MM.1S (cell line): Measurements from ENCODE around the gene AKR1C1.

Experiments
- DNase-seq: peaks from one replicate; pipeline ENCODE4 v3.0.0-alpha.2; 2015
- H2AFZ ChIP-seq: fragments of 300-600 bp; sonication (generic); 2 replicates; pipeline ENCODE4 v1.6.0; 2016; ENCODE audit warnings: antibody characterized with exemption, low read length
- H3F3A ChIP-seq: fragments of 300-600 bp; sonication (generic); 2 replicates; pipeline ENCODE4 v1.6.1; 2016; ENCODE audit warnings: mild to moderate bottlenecking, antibody characterized with exemption, low read length, moderate library complexity, mixed read lengths; ENCODE audit not compliant: insufficient read depth
- H3K27ac ChIP-seq: fragments of 300-600 bp; sonication (generic); 2 replicates; pipeline ENCODE4 v1.5.1; 2016; ENCODE audit warnings: mild to moderate bottlenecking, low read length
- H3K27me3 ChIP-seq: fragments of 300-600 bp; sonication (generic); replicated peaks from 2 replicates; pipeline ENCODE4 v1.6.0; 2016; ENCODE audit warnings: low read length; ENCODE audit not compliant: insufficient read depth
- H3K36me3 ChIP-seq: fragments of 300-600 bp; sonication (generic); replicated peaks from 2 replicates; pipeline ENCODE4 v1.6.1; 2016; ENCODE audit warnings: mild to moderate bottlenecking, low read length, mixed read lengths; ENCODE audit not compliant: insufficient read depth
- H3K4me1 ChIP-seq: fragments of 300-600 bp; sonication (generic); 2 replicates; pipeline ENCODE4 v1.6.1; 2016; ENCODE audit warnings: low read length, mixed read lengths
- H3K4me2 ChIP-seq: fragments of 300-600 bp; sonication (generic); 2 replicates; pipeline ENCODE4 v1.6.0; 2016; ENCODE audit warnings: low read depth, low read length
- H3K4me3 ChIP-seq: fragments of 300-600 bp; sonication (generic); 2 replicates; pipeline ENCODE4 v1.5.1; 2016; ENCODE audit warnings: low read length, mixed read lengths
- H3K79me2 ChIP-seq: fragments of 300-600 bp; sonication (generic); 2 replicates; pipeline ENCODE4 v1.6.1; 2016; ENCODE audit warnings: mixed run types, low read length, mixed read lengths
- H3K9ac ChIP-seq: fragments of 300-600 bp; sonication (generic); 2 replicates; pipeline ENCODE4 v1.6.1; 2016; ENCODE audit warnings: low read length, mixed read lengths
- H3K9me2 ChIP-seq: fragments of 300-600 bp; sonication (generic); replicated peaks from 2 replicates; pipeline ENCODE4 v1.6.1; 2016; ENCODE audit warnings: mild to moderate bottlenecking, low read length, mixed read lengths; ENCODE audit not compliant: insufficient read depth
- H3K9me3 ChIP-seq: fragments of 300-600 bp; sonication (generic); replicated peaks from 2 replicates; pipeline ENCODE4 v1.6.1; 2016; ENCODE audit warnings: mild to moderate bottlenecking, low read length, mixed read lengths; ENCODE audit not compliant: insufficient read depth
- H4K20me1 ChIP-seq: fragments of 300-600 bp; sonication (generic); 2 replicates; pipeline ENCODE4 v1.6.1; 2016; ENCODE audit warnings: mild to moderate bottlenecking, low read length, moderate library complexity, mixed read lengths; ENCODE audit not compliant: insufficient read depth
- EZH2 ChIP-seq: fragments of 300-600 bp; sonication (generic); optimal IDR thresholded peaks from 2 replicates; pipeline ENCODE3; 2017; ENCODE audit warnings: low read depth, mild to moderate bottlenecking, antibody characterized with exemption, low read length, mixed read lengths
- EZH2phosphoT487 ChIP-seq: fragments of 300-600 bp; sonication (generic); IDR thresholded peaks from 2 replicates; pipeline ENCODE4 v1.6.1; 2018; ENCODE audit warnings: antibody characterized with exemption, low read length
- TF ChIP-seq, protein P1 (sequence below): fragments of 300-600 bp; sonication (generic); IDR thresholded peaks from 2 replicates; pipeline ENCODE4 v1.5.1; 2016; ENCODE audit warnings: antibody characterized with exemption, low read length, mixed read lengths

The AKR1C1 gene

DNA sequence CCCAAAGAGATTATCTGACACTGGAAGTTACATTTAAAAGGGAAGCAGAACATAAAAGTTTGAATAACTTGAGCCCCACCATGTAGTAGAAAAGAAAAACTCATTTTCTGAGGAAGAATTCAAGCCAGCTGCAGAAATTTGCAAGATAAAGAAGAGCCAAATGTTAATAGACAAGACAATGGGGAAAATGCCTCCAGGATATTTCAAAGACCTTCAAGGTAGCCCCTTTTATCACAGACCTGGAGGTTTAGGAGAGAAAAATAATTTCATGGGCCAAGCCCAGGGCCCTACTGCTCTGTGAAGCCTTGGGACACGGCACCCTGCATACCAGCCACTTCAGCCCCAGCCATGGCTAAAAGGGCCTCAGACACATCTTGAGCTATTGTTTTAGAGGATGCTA is 18.4 kb upstream of the AKR1C1 start:
- H4K20me1 ChIP-seq: no peaks in the 10 kb centered on the region
- H3K9me2 ChIP-seq: no peaks in the 10 kb centered on the region
- no peak overlapping the region for H3K9ac ChIP-seq
- H3K36me3 ChIP-seq: no peaks in the 10 kb centered on the region
- H3K4me3 ChIP-seq: no peak overlapping the region
- no peaks in the 10 kb centered on the region for H3K4me1 ChIP-seq
- TF ChIP-seq EZH2 (no peak), EZH2phosphoT487 (no peak)
- TF ChIP-seq, protein P1, sequence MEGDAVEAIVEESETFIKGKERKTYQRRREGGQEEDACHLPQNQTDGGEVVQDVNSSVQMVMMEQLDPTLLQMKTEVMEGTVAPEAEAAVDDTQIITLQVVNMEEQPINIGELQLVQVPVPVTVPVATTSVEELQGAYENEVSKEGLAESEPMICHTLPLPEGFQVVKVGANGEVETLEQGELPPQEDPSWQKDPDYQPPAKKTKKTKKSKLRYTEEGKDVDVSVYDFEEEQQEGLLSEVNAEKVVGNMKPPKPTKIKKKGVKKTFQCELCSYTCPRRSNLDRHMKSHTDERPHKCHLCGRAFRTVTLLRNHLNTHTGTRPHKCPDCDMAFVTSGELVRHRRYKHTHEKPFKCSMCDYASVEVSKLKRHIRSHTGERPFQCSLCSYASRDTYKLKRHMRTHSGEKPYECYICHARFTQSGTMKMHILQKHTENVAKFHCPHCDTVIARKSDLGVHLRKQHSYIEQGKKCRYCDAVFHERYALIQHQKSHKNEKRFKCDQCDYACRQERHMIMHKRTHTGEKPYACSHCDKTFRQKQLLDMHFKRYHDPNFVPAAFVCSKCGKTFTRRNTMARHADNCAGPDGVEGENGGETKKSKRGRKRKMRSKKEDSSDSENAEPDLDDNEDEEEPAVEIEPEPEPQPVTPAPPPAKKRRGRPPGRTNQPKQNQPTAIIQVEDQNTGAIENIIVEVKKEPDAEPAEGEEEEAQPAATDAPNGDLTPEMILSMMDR: no peak
- no peaks in the 10 kb centered on the region for H3F3A ChIP-seq
- no peaks in the 10 kb centered on the region for H3K9me3 ChIP-seq
- H2AFZ ChIP-seq: no peak overlapping the region
- no peak for DNase-seq
- H3K4me2 ChIP-seq: no peak overlapping the region
- H3K27me3 ChIP-seq: no peaks in the 10 kb centered on the region
- H3K27ac ChIP-seq: no peak overlapping the region
- no peaks in the 10 kb centered on the region for H3K79me2 ChIP-seq

DNA sequence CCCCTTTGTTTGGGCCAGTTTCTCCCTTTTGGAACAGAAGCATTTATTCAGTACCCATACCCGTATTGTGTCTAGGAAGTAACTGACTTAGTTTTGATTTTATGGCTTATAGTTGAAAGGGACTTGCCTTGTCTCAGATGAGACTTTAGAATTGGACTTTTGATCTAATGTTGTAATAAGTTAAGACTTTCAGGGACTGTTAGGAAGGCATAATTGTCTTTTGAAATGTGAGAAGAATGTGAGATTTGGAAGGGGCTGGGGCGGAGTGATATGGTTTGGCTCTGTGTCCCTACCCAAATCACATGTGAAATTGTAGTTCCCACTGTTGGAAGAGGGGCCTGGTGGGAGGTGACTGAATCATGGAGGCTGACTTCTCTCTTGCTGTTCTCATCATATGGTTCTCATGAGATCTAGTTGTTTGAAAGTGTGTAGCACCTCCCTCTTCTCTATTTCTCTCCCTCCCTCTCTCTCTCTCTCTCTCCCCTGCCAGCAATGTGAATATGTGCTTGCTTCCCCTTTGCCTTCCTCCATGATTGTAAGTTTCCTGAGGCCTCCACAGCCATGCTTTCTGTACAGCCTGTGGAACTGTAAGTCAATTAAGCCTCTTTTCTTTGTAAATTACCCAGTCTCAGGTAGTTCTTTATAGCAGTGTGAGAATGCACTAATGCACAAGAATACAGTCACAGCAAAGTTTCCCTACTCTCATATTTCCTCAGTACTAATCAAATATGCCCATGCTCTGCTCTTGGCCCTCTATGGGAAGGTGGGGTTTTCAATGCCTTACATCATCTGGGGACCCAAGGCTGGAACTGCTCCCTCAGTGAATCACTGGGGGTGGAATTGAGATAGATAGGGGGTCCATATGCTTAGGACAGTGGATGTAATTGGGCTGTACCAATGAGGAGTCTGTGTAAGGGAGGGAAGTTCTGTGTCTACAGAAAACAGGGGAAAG is 17.2 kb upstream of the AKR1C1 start:
- H3K27ac ChIP-seq: no peak overlapping the region
- H3K9me2 ChIP-seq: no peaks in the 10 kb centered on the region
- H3K4me2 ChIP-seq: no peak overlapping the region
- TF ChIP-seq, protein P1: no peak
- DNase-seq: no peak
- no peaks in the 10 kb centered on the region for H3K4me1 ChIP-seq
- no peaks in the 10 kb centered on the region for H4K20me1 ChIP-seq
- no peaks in the 10 kb centered on the region for H3K36me3 ChIP-seq
- no peak overlapping the region for H2AFZ ChIP-seq
- H3K9me3 ChIP-seq: no peaks in the 10 kb centered on the region
- no peak overlapping the region for H3K9ac ChIP-seq
- H3K4me3 ChIP-seq: no peak overlapping the region
- H3F3A ChIP-seq: no peaks in the 10 kb centered on the region
- H3K27me3 ChIP-seq: no peaks in the 10 kb centered on the region
- no peaks in the 10 kb centered on the region for H3K79me2 ChIP-seq

DNA sequence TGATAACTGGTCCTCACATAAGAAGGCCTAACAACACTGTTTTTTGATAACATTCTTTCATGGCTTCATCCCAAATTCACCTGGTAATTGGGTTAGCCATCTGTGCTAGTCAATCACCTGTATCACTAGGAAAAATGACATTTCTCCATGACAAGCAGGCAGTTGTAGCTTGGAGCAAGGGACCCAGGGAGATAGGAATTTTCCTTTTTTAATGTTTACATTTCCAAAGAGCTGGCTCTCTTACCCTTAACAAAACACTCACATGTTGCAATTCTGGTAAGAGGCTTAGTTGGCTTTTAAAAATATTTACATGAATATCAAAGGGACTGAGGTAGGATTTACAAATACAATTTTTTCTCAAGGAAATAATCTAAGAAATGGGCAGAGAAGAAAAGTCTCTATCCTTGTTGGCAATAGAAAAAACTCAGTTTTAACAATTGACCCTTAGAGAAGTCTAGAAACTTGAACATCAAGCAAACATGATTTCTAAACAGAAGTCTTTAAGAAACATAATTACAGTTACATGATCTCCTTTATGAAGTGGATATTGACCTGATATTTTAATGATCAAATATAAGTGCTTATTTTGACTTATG is 16.1 kb upstream of the AKR1C1 start:
- Histone ChIP-seq H3K4me2 (no peak overlapping the region), H3K4me3 (no peak overlapping the region), H3K36me3 (no peaks in the 10 kb centered on the region), H2AFZ (no peak overlapping the region), H3K9me2 (no peaks in the 10 kb centered on the region), H4K20me1 (no peaks in the 10 kb centered on the region), H3K27ac (no peak overlapping the region), H3K4me1 (no peaks in the 10 kb centered on the region), H3K9me3 (no peaks in the 10 kb centered on the region), H3K9ac (no peak overlapping the region), H3K27me3 (no peaks in the 10 kb centered on the region), H3K79me2 (no peaks in the 10 kb centered on the region), H3F3A (no peaks in the 10 kb centered on the region)
- TF ChIP-seq EZH2phosphoT487 (no peak), EZH2 (no peak)
- TF ChIP-seq, protein P1: no peak
- no peak for DNase-seq
